Measurements from ENCODE around the gene ZNF768. TPM values are rescaled to one million over a fixed set of nuclear protein-coding genes. Genes with fewer than 3 reads are reported as not detected.
A peak's percentile ranks its signal among the peaks of the same experiment; 100 is the strongest.
"Not testable (repeated sequence)": the region's sequence is repeated elsewhere in the genome, so short reads cannot be mapped to it uniquely, and the experiment has no call there.

The ZNF768 gene
- total RNA-seq, 2 experiments from 2014 or later: 7.4 to 8.1 TPM

GRCh38 chr16:30552956-30553355, 26.6 kb upstream of the ZNF768 start:
- Mint-ChIP-seq H3K27ac (peak overlapping the region; percentile 93), H3K36me3 (peaks cover 19% of the 10 kb centered on the region), H3K4me3 (no peak overlapping the region), H3K4me1 (peaks cover 45% of the 10 kb centered on the region), H3K9me3 (no peaks in the 10 kb centered on the region), H3K27me3 (no peaks in the 10 kb centered on the region)
- DNase-seq: no peak
- POLR2A ChIA-PET: interaction anchor here (0.5 to 3.1 kb wide), 5 partner anchors 15 to 25 kb away, joined by 3 to 64 read pairs (median 4); partner anchors contain the start of genes ZNF688 and ZNF747
- no peak for ATAC-seq (ENCODE audit: low read depth)

GRCh38 chr16:30551781-30552180, 25.4 kb upstream of the ZNF768 start:
- ATAC-seq (ENCODE audit: low read depth) (peak; percentile 93), DNase-seq (peak; percentile 63)
- no peaks in the 10 kb centered on the region for H3K27me3 Mint-ChIP-seq
- POLR2A ChIA-PET: interaction anchor here (0.6 to 3.1 kb wide), 22 partner anchors 8 to 382 kb away, joined by 3 to 64 read pairs (median 4); partner anchors contain the start of genes PRR14, ZNF688 and ZNF747
- peaks cover 23% of the 10 kb centered on the region for H3K36me3 Mint-ChIP-seq
- H3K4me1 Mint-ChIP-seq: peaks cover 45% of the 10 kb centered on the region
- peak overlapping the region; percentile 93 for H3K27ac Mint-ChIP-seq
- H3K9me3 Mint-ChIP-seq: no peaks in the 10 kb centered on the region
- peak overlapping the region; percentile 73 for H3K4me3 Mint-ChIP-seq

- H3K27me3 Mint-ChIP-seq: no peaks in the 10 kb centered on the region
- ATAC-seq (ENCODE audit: low read depth) (no peak), DNase-seq (no peak)
- H3K27ac Mint-ChIP-seq: peak overlapping the region; percentile 11
- H3K4me1 Mint-ChIP-seq: peaks cover 33% of the 10 kb centered on the region
- H3K36me3 Mint-ChIP-seq: peaks cover 7% of the 10 kb centered on the region
- no peaks in the 10 kb centered on the region for H3K9me3 Mint-ChIP-seq
- no peak overlapping the region for H3K4me3 Mint-ChIP-seq
- POLR2A ChIA-PET: interaction anchor here (1.6 kb wide), 1 partner anchor 13 kb away, joined by 9 read pairs; the partner anchor contains the start of gene ZNF747
Observed at GRCh38 chr16:30548416-30549253, 22.3 kb upstream of the ZNF768 start.

DNA sequence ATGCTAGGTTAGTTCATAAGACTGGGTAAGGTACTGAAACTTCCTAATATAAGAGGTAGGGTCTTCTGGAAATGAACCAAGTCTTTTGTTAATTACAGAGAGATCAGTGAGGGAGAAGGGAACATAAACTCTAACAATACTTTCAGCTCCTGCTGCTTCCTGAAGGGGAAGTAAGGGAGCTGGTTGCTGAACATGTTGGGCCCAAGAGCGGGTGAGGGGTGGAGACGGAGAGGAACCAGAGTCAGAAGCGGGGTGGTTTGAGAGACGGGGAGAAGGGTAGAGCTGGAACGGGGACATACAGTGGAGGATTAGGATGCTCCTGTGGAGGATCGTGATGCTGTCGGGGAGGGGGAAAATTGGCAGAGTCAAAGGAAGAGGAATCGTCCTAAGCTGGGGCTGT, 19.7 kb upstream of the ZNF768 start:
- POLR2A ChIA-PET: interaction anchor here (0.9 to 2.3 kb wide), 2 partner anchors 11 kb away, joined by 3 to 5 read pairs; partner anchors contain the start of gene ZNF747
- no peak for ATAC-seq (ENCODE audit: low read depth)
- Mint-ChIP-seq H3K4me3 (no peak overlapping the region), H3K4me1 (peaks cover 12% of the 10 kb centered on the region), H3K27ac (no peak overlapping the region), H3K27me3 (no peaks in the 10 kb centered on the region), H3K9me3 (no peaks in the 10 kb centered on the region), H3K36me3 (peaks cover 4% of the 10 kb centered on the region)
- DNase-seq: no peak

DNA sequence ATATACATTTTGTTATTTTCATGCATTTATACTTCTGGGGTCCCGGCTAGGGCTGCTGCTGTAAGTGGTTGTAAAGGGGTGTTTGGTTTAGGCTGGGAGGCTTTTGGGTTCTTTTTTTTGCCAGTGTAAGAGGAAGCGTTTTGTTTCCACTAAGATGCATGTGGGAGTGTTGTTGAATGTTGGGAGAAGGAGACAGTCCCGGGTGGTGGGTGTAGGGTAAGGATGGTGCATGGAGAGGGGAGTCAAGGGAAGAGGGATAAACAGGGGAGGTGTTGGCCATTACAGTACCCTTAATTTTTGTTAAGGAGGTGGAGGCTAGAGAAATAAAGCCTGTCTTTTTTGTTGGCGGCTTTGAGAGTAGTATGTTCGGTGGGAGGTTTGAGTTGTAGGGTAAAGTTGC, 16.7 kb upstream of the ZNF768 start:
- no peaks in the 10 kb centered on the region for H3K9me3 Mint-ChIP-seq
- POLR2A ChIA-PET: interaction anchor here (0.5 to 1.0 kb wide), 3 partner anchors 9 to 111 kb away, joined by 3 to 4 read pairs (median 3); partner anchors contain the start of gene ZNF747

DNA sequence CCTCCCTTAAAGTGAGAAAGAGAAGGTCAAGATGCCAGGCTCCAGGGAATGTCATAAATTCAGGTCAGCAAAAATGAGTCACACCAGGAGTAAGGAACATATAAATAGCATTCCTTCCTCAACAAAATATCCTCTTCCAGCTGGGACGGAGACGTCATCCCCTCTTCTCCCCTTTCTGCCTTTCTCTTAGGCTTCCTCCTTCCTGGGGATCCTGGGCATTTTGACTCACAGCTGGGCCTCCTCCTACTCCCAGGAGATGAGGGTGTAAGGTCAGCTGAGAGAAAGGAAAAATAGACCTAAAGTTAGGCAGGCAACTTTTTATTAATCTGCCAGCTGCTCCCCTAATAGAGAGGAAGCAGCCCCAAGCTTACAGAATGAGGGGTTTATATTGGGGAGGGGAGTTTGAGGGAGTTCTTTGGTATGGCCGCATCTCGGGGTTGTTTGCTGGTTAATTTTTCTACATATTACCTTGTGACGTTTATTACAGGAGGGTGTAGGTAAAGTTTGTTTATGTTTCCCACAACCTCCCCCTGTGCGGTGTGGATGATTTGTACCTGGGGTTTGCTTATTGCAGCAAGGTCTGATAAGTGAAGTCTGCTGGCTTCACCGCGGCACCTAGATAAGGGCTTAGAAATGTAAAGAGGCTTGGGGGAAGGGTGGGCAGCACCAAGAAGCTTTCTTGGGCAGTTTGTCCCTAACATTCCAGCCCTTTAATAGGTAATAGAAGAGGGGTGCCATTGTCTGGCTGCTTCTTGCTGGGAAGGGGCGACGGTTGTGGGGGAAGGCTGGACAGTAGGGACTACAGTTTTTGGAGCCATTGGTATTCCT, 15.3 kb upstream of the ZNF768 start:
- POLR2A ChIA-PET: no interaction called here
- H3K9me3 Mint-ChIP-seq: no peaks in the 10 kb centered on the region
- peaks cover 4% of the 10 kb centered on the region for H3K36me3 Mint-ChIP-seq
- no peak overlapping the region for H3K4me3 Mint-ChIP-seq
- H3K4me1 Mint-ChIP-seq: peaks cover 6% of the 10 kb centered on the region
- ATAC-seq (ENCODE audit: low read depth): no peak
- DNase-seq: no peak
- H3K27ac Mint-ChIP-seq: no peak overlapping the region
- H3K27me3 Mint-ChIP-seq: no peaks in the 10 kb centered on the region

More for the DNA sequence above, 16.7 kb upstream of the ZNF768 start:
- peaks cover 3% of the 10 kb centered on the region for H3K4me1 Mint-ChIP-seq
- H3K27me3 Mint-ChIP-seq: no peaks in the 10 kb centered on the region
- H3K4me3 Mint-ChIP-seq: no peak overlapping the region
- no peak overlapping the region for H3K27ac Mint-ChIP-seq
- ATAC-seq (ENCODE audit: low read depth) (no peak), DNase-seq (no peak)
- peaks cover 6% of the 10 kb centered on the region for H3K36me3 Mint-ChIP-seq

DNA sequence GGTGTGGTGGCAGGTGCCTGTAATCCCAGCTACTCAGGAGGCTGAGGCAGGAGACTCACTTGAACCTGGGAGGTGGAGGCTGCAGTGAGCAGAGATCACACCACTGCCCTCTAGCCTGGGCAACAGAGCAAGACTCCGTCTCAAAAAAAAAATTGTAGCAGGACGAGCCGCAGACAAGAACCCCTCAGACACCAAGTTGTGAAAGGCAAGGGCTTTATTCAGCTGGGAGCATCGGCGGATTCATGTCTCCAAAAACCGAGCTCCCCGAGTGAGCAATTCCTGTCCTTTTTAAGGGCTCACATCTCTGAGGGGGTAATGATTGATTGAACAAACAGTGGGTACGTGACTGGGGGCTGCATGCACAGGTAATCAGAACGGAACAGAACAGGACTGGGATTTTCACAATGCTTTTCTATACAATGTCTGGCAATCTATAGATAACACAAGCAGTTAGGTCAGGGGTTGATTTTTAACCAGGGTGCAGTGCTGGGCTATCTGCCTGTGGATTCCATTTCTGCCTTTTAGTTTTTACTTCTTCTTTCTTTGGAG, 14.6 kb upstream of the ZNF768 start:
- H3K4me3 Mint-ChIP-seq; ATAC-seq (ENCODE audit: low read depth); POLR2A ChIA-PET: not testable (repeated sequence)

GRCh38 chr16:30539986-30540526, 13.7 kb upstream of the ZNF768 start:
- H3K36me3 Mint-ChIP-seq, H3K27ac Mint-ChIP-seq: not testable (repeated sequence)

More for the DNA sequence above, 14.6 kb upstream of the ZNF768 start:
- H3K4me1 Mint-ChIP-seq, DNase-seq, H3K27me3 Mint-ChIP-seq, H3K9me3 Mint-ChIP-seq, H3K27ac Mint-ChIP-seq, H3K36me3 Mint-ChIP-seq: not testable (repeated sequence)

DNA sequence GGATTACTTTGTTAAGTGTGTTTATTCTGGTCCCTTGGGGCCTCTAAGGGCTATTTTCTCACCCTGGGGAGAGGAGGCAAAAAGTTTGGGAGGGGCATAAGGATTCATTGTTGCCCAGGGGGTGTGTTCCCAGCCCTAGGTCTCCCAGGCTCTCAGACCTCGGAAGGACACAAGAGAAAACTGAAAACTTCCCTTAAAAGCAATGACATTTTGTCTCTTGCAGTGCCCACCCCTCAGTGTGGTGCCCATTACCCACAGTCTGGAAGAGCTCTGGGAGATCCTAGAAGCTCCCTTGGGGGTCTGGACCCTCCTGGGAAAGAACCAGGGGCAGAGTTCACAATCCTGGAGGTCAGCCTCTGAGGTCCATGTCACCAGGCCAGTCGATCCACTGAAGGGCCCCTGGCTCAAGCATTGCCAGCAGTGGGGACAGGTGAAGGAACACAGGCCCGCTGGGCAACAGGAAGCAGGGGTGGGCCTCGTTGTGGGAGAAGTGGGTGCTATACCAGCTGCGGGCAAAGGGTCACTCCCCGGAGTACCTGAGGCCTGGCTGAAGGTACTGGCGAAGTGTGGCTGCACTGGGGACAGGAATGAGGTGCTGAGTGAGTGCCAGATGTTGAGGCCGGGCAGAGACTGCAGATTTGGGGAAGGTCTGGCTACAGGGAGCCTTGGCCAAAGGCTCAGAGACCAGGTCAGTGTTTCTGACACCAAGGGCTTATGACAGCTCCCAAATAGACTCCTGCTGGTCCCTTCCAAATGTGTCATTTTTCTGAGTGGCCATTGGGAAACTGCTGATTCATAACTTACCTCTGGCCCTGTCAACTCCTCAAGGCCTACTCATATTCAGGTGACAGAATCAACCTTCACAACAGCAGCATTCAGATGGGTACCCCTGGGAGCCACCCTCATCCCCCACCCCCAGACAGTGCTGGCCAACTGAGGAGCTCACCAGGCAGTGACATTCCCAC, 12.9 kb upstream of the ZNF768 start:
- DNase-seq: no peak
- peaks cover 7% of the 10 kb centered on the region for H3K36me3 Mint-ChIP-seq
- H3K4me3 Mint-ChIP-seq: no peak overlapping the region
- peaks cover 15% of the 10 kb centered on the region for H3K4me1 Mint-ChIP-seq
- H3K27ac Mint-ChIP-seq: no peak overlapping the region
- H3K9me3 Mint-ChIP-seq: no peaks in the 10 kb centered on the region
- ATAC-seq (ENCODE audit: low read depth): no peak
- no peaks in the 10 kb centered on the region for H3K27me3 Mint-ChIP-seq
- POLR2A ChIA-PET: no interaction called here

More at GRCh38 chr16:30539986-30540526, 13.7 kb upstream of the ZNF768 start:
- POLR2A ChIA-PET; H3K4me3 Mint-ChIP-seq; DNase-seq; ATAC-seq (ENCODE audit: low read depth); H3K27me3 Mint-ChIP-seq; H3K9me3 Mint-ChIP-seq: not testable (repeated sequence)
- H3K4me1 Mint-ChIP-seq: peaks cover 15% of the 10 kb centered on the region

DNA sequence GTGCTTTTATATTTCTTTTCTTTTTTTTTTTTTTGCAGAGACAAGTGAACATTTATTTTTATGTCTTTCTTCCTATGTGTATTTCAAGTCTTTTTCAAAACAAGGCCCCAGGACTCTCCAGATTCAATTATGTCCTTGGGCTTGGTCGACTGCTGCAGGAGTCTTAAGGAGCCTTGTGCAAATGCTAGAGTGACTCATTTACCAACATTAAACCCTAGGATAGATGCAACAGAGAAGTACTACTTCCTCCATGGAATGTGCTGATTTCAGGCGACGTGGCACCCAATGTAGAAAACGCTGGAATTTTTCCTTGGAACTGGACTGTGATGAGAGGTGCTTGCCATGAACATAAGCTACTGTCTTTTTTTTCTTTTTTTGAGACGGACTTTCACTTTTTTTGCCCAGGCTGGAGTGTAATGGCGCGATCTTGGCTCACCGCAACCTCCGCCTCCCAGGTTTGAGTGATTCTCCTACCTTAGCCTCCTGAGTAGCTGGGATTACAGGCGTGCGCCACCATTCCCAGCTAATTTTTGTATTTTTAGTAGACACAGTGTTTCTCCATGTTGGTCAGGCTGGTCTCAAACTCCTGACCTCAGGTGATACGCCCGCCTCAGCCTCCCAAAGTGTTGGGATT, 10.1 kb upstream of the ZNF768 start:
- ATAC-seq (ENCODE audit: low read depth); H3K36me3 Mint-ChIP-seq; DNase-seq; H3K9me3 Mint-ChIP-seq; H3K27me3 Mint-ChIP-seq: not testable (repeated sequence)
- POLR2A ChIA-PET: interaction anchor here (0.6 to 5.5 kb wide), 17 partner anchors 9 to 110 kb away, joined by 3 to 131 read pairs (median 13); partner anchors contain the start of genes DCTPP1, ZNF688, ZNF689 and ZNF764
- H3K4me1 Mint-ChIP-seq: peaks cover 20% of the 10 kb centered on the region
- peak overlapping the region; percentile 99 for H3K27ac Mint-ChIP-seq
- peak overlapping the region; percentile 96 for H3K4me3 Mint-ChIP-seq

DNA sequence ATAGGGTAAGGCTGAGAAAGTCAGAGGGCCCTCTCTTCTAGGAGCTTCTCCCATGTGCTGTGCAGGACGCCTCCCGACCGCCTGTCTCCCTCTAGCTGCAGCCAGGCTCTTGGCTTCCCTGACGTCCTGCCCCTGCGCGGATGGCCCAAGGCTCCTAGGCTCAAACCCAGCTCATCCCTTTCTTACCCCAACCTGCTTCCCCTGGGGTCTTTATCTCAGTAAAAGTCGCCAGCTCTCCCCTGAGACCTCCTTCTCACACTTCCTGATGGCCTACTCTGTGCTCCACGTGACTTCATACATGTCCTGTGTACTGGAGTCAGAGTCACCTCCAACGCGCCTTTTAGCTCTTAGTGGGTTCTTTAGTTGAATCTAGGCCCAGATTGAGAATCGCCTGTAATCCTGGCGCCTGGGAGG, 9.4 kb upstream of the ZNF768 start:
- H3K4me3 Mint-ChIP-seq: peak overlapping the region; percentile 96
- no peaks in the 10 kb centered on the region for H3K27me3 Mint-ChIP-seq
- peak overlapping the region; percentile 99 for H3K27ac Mint-ChIP-seq
- peak; percentile 69 for ATAC-seq (ENCODE audit: low read depth)
- POLR2A ChIA-PET: interaction anchor here (0.6 to 5.5 kb wide), 24 partner anchors 8 to 123 kb away, joined by 3 to 131 read pairs (median 10); partner anchors contain the start of genes DCTPP1, FBRS, ZNF688 and ZNF689
- peaks cover 11% of the 10 kb centered on the region for H3K36me3 Mint-ChIP-seq
- peak; percentile 73 for DNase-seq
- H3K4me1 Mint-ChIP-seq: peaks cover 21% of the 10 kb centered on the region
- H3K9me3 Mint-ChIP-seq: no peaks in the 10 kb centered on the region
